Ishikawa (cell line): Measurements from ENCODE around the gene CSAD.

Experiments
- CEBPB ChIP-seq: IDR thresholded peaks from 2 replicates; pipeline ENCODE4 v1.6.1; 2012
- EGR1 ChIP-seq: IDR thresholded peaks from 2 replicates; pipeline ENCODE4 v1.6.1; 2012
- EP300 ChIP-seq: IDR thresholded peaks from 2 replicates; pipeline ENCODE4 v1.6.1; 2012; ENCODE audit warnings: borderline replicate concordance
- FOXM1 ChIP-seq: IDR thresholded peaks from 2 replicates; pipeline ENCODE4 v1.6.1; 2012; ENCODE audit warnings: low read depth, borderline replicate concordance
- MAX ChIP-seq: IDR thresholded peaks from 2 replicates; pipeline ENCODE4 v1.6.1; 2012
- RAD21 ChIP-seq: IDR thresholded peaks from 2 replicates; pipeline ENCODE4 v1.6.1; 2012; ENCODE audit warnings: low read depth
- REST ChIP-seq: IDR thresholded peaks from 2 replicates; pipeline ENCODE4 v1.6.1; 2012; ENCODE audit warnings: low read depth, mild to moderate bottlenecking
- TAF1 ChIP-seq: IDR thresholded peaks from 2 replicates; pipeline ENCODE4 v1.6.1; 2012; ENCODE audit warnings: low read depth, mild to moderate bottlenecking
- TEAD4 ChIP-seq: IDR thresholded peaks from 2 replicates; pipeline ENCODE4 v1.6.1; 2012
- YY1 ChIP-seq: IDR thresholded peaks from 2 replicates; pipeline ENCODE4 v1.6.1; 2012; ENCODE audit warnings: low read depth

GRCh38 chr12:53184828-53185227, 4.1 kb upstream of the CSAD start:
- no peak for TF ChIP-seq TAF1
- TF ChIP-seq RAD21: no peak
- TF ChIP-seq CEBPB: no peak
- TF ChIP-seq YY1: no peak
- TF ChIP-seq EGR1: no peak
- TF ChIP-seq FOXM1: no peak
- no peak for TF ChIP-seq TEAD4
- TF ChIP-seq EP300: no peak
- TF ChIP-seq REST: no peak
- TF ChIP-seq MAX: no peak
